ENCODE data around the gene HS3ST4. TPM values are rescaled to one million over a fixed set of nuclear protein-coding genes. Genes with fewer than 3 reads are reported as not detected.

HS3ST4 gene
- total RNA-seq, 2 donors from 2014 or later, result not detected

GRCh38 chr16:26120729-26121128 lies 429.0 kb downstream of the HS3ST4 start:
- no peak for TF ChIP-seq CTCF (IDR thresholded peaks at IDR 0.05)
- no peak overlapping the region for H3K4me3 ChIP-seq
- no peak overlapping the region for H3K9ac ChIP-seq (ENCODE audit: low read depth in 2 of 2, low read length in 2 of 2)
- H3K27me3 ChIP-seq, result no peaks in the 10 kb centered on the region
- no peak for DNase-seq
- no peaks in the 10 kb centered on the region for H3K9me3 ChIP-seq
- intact Hi-C loops (cut with DNase I), result no loop called here
- no peak overlapping the region for H3K27ac ChIP-seq
- H3K4me1 ChIP-seq, result no peaks in the 10 kb centered on the region
- no peaks in the 10 kb centered on the region for H3K36me3 ChIP-seq

DNA sequence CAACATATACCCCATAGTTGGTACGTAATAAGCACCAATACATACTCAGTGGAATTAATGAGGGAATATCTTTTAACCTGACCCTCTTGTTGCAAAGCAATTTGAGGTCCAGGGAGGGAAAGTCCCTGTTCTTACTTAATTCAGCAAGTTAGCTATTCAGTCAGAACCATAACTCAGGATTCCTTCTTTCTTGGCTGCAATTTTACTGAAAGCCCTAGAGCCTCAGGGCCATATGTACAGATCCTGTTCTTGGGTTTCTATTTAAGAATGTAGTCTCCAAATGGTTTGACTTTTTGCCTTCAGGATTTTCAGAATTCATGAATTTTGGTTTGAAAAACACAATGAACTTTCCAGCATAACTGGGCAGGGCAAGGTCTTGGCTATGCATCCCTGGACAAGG lies 436.5 kb downstream of the HS3ST4 start:
- no peak overlapping the region for H3K9ac ChIP-seq (ENCODE audit: low read depth in 2 of 2, low read length in 2 of 2)
- no peaks in the 10 kb centered on the region for H3K4me1 ChIP-seq
- no peaks in the 10 kb centered on the region for H3K27me3 ChIP-seq
- no peak for DNase-seq
- no peaks in the 10 kb centered on the region for H3K36me3 ChIP-seq
- H3K4me3 ChIP-seq, result no peak overlapping the region
- TF ChIP-seq CTCF (IDR thresholded peaks at IDR 0.05), result no peak
- no peak overlapping the region for H3K27ac ChIP-seq
- H3K9me3 ChIP-seq, result no peaks in the 10 kb centered on the region
- intact Hi-C loops (cut with DNase I), result no loop called here

GRCh38 chr16:26129997-26130396 lies 438.2 kb downstream of the HS3ST4 start:
- Histone ChIP-seq H3K27ac (no peak overlapping the region), H3K27me3 (no peaks in the 10 kb centered on the region), H3K9me3 (no peaks in the 10 kb centered on the region), H3K36me3 (no peaks in the 10 kb centered on the region), H3K4me1 (no peaks in the 10 kb centered on the region), H3K4me3 (no peak overlapping the region), H3K9ac (ENCODE audit: low read depth in 2 of 2, low read length in 2 of 2) (no peak overlapping the region)
- intact Hi-C loops (cut with DNase I), result no loop called here
- no peak for TF ChIP-seq CTCF (IDR thresholded peaks at IDR 0.05)
- DNase-seq, result no peak

GRCh38 chr16:26133416-26134093 lies 441.8 kb downstream of the HS3ST4 start:
- intact Hi-C loops (cut with DNase I), result no loop called here
- TF ChIP-seq CTCF (IDR thresholded peaks at IDR 0.05), result no peak
- no peak for DNase-seq

GRCh38 chr16:26134588-26134987 lies 442.8 kb downstream of the HS3ST4 start:
- Histone ChIP-seq H3K27ac (no peak overlapping the region), H3K4me1 (no peaks in the 10 kb centered on the region), H3K9me3 (no peaks in the 10 kb centered on the region), H3K27me3 (no peaks in the 10 kb centered on the region), H3K9ac (ENCODE audit: low read depth in 2 of 2, low read length in 2 of 2) (no peak overlapping the region), H3K4me3 (no peak overlapping the region), H3K36me3 (no peaks in the 10 kb centered on the region)
- DNase-seq, result no peak
- no peak for TF ChIP-seq CTCF (IDR thresholded peaks at IDR 0.05)
- intact Hi-C loops (cut with DNase I), result no loop called here

More at GRCh38 chr16:26133416-26134093, 441.8 kb downstream of the HS3ST4 start:
- no peak overlapping the region for H3K27ac ChIP-seq
- H3K27me3 ChIP-seq, result no peaks in the 10 kb centered on the region
- no peak overlapping the region for H3K4me3 ChIP-seq
- no peak overlapping the region for H3K9ac ChIP-seq (ENCODE audit: low read depth in 2 of 2, low read length in 2 of 2)
- no peaks in the 10 kb centered on the region for H3K36me3 ChIP-seq
- no peaks in the 10 kb centered on the region for H3K4me1 ChIP-seq
- H3K9me3 ChIP-seq, result no peaks in the 10 kb centered on the region
